H1 (cell line): ENCODE data around the gene GNGT2. TPM values are rescaled to one million over a fixed set of nuclear protein-coding genes. Genes with fewer than 3 reads are reported as not detected.

ENCODE experiments used
- CTCF ChIA-PET: fragments of 300-600 bp; sonication (Branson Sonifier 250); formaldehyde crosslinking; loops from one replicate; lab custom pipeline; 2021; ENCODE audit not compliant: partially characterized antibody; lab: Charles Lee
- POLR2A ChIA-PET: fragments of 300-600 bp; sonication (Branson Sonifier 250); formaldehyde crosslinking; loops from one replicate; lab custom pipeline; 2021; ENCODE audit warnings: inconsistent platforms; ENCODE audit not compliant: partially characterized antibody; lab: Charles Lee
- DNase-seq, 2 experiments: peaks; one replicate each; pipeline versions ENCODE4 v3.0.0 to v3.0.0-alpha.2; 2010 to 2022; ENCODE audit warnings: low spot score in 2 of 2, low read depth in 1 of 2, mixed read lengths in 1 of 2
- FAIRE-seq: peaks from 2 replicates; lab custom pipeline; 2011; peaks lifted over from hg19 to GRCh38; lab: Jason Lieb, UNC
- H2AFZ ChIP-seq: 2 replicates; pipeline ENCODE4 v1.8.1; 2012; ENCODE audit warnings: low read length, inconsistent platforms
- H2AK5ac ChIP-seq: 2 replicates; pipeline ENCODE4 v1.6.1; 2013; ENCODE audit warnings: low read depth, low read length
- H2BK120ac ChIP-seq: replicated peaks from 2 replicates; pipeline ENCODE3; 2013; ENCODE audit warnings: low read depth, low read length, inconsistent platforms
- H2BK12ac ChIP-seq: 2 replicates; pipeline ENCODE4 v1.6.1; 2013; ENCODE audit warnings: low read depth, low read length
- H2BK15ac ChIP-seq: 2 replicates; pipeline ENCODE4 v1.6.1; 2013; ENCODE audit warnings: low read length
- H2BK20ac ChIP-seq: 2 replicates; pipeline ENCODE4 v1.6.1; 2013; ENCODE audit warnings: low read length
- H2BK5ac ChIP-seq: 2 replicates; pipeline ENCODE4 v1.6.1; 2013; ENCODE audit warnings: low read depth, low read length
- H3K14ac ChIP-seq: 2 replicates; pipeline ENCODE4 v1.6.1; 2013; ENCODE audit warnings: inconsistent platforms; ENCODE audit not compliant: insufficient read length
- H3K18ac ChIP-seq: 2 replicates; pipeline ENCODE4 v1.6.1; 2013; ENCODE audit warnings: low read length; ENCODE audit errors: extremely low read depth
- H3K23ac ChIP-seq: 2 replicates; pipeline ENCODE4 v1.6.1; 2013; ENCODE audit warnings: inconsistent platforms; ENCODE audit not compliant: insufficient read length
- H3K23me2 ChIP-seq: 2 replicates; pipeline ENCODE4 v1.6.1; 2013; ENCODE audit warnings: low read depth, low read length
- H3K27ac ChIP-seq: 2 replicates; pipeline ENCODE4 v1.6.1; 2011; ENCODE audit warnings: low read depth, low read length, inconsistent platforms
- H3K27me3 ChIP-seq, 4 experiments: replicated peaks in 1 of 4; 1 replicate in 1 of 4; 2 replicates in 3 of 4; pipeline versions ENCODE4 v1.6.1 to v1.8.1; 2011 to 2013; ENCODE audit warnings: low read length in 3 of 4, mild to moderate bottlenecking in 3 of 4, inconsistent platforms in 2 of 4, mixed read lengths in 2 of 4, moderate library complexity in 1 of 4; ENCODE audit not compliant: control insufficient read depth in 3 of 4, insufficient read depth in 3 of 4; ENCODE audit errors: extremely low read depth in 1 of 4
- H3K36me3 ChIP-seq, 4 experiments: 2 replicates each; pipeline versions ENCODE4 v1.6.1 to v1.8.1; 2011 to 2013; ENCODE audit warnings: mild to moderate bottlenecking in 4 of 4, low read length in 3 of 4, moderate library complexity in 2 of 4, control low read depth in 1 of 4, inconsistent platforms in 1 of 4; ENCODE audit not compliant: insufficient read depth in 4 of 4, control insufficient read depth in 2 of 4
- H3K4ac ChIP-seq: replicated peaks from 2 replicates; pipeline ENCODE3; 2013; ENCODE audit warnings: low read length, low read depth, mixed read lengths, inconsistent platforms; ENCODE audit not compliant: insufficient read length
- H3K4me1 ChIP-seq, 4 experiments: replicated peaks in 1 of 4; 1 replicate in 1 of 4; 2 replicates in 3 of 4; pipeline versions ENCODE4 v1.6.1 to v1.8.1; 2011 to 2013; ENCODE audit warnings: low read length in 3 of 4, inconsistent platforms in 2 of 4, mixed read lengths in 1 of 4; ENCODE audit not compliant: insufficient read depth in 4 of 4, control insufficient read depth in 3 of 4
- H3K4me2 ChIP-seq, 2 experiments: 2 replicates each; pipeline versions ENCODE4 v1.6.1 to v1.8.1; 2011 to 2013; ENCODE audit warnings: low read depth in 2 of 2, low read length in 2 of 2, control low read depth in 1 of 2, inconsistent platforms in 1 of 2, mild to moderate bottlenecking in 1 of 2; ENCODE audit not compliant: insufficient read depth in 1 of 2
- H3K4me3 ChIP-seq, 4 experiments: fragments of 200-600, 300-600 bp in 1 of 4; sonication (generic), shearing (Covaris generic), sonication (Bioruptor Twin) in 1 of 4; 2 replicates each; pipeline versions ENCODE4 v1.5.1 to v1.8.1; 2011 to 2016; ENCODE audit warnings: low read length in 4 of 4, low read depth in 3 of 4, control low read depth in 2 of 4, inconsistent platforms in 2 of 4, mild to moderate bottlenecking in 2 of 4, mixed read lengths in 1 of 4, moderate library complexity in 1 of 4; ENCODE audit not compliant: insufficient read depth in 2 of 4; ENCODE audit errors: extremely low read depth in 1 of 4
- H3K56ac ChIP-seq: replicated peaks from 2 replicates; pipeline ENCODE3; 2013; ENCODE audit warnings: low read depth, mild to moderate bottlenecking, mixed read lengths, low read length, inconsistent platforms; ENCODE audit not compliant: insufficient read length
- H3K79me1 ChIP-seq: 2 replicates; pipeline ENCODE4 v1.6.1; 2013; ENCODE audit warnings: low read depth, low read length, control low read depth
- H3K79me2 ChIP-seq, 2 experiments: 2 replicates each; pipeline versions ENCODE4 v1.6.1 to v1.8.1; 2012 to 2013; ENCODE audit warnings: low read length in 2 of 2, mild to moderate bottlenecking in 2 of 2, inconsistent platforms in 1 of 2; ENCODE audit not compliant: insufficient read depth in 2 of 2, control insufficient read depth in 1 of 2
- H3K9ac ChIP-seq, 4 experiments: replicated peaks in 1 of 4; 1 replicate in 1 of 4; 2 replicates in 3 of 4; pipeline versions ENCODE4 v1.6.1 to v1.8.1; 2011 to 2013; ENCODE audit warnings: low read depth in 3 of 4, low read length in 3 of 4, control low read depth in 2 of 4, mild to moderate bottlenecking in 2 of 4, moderate library complexity in 2 of 4, inconsistent platforms in 1 of 4; ENCODE audit errors: extremely low read depth in 1 of 4
- H3K9me3 ChIP-seq, 2 experiments: 2 replicates each; pipeline versions ENCODE4 v1.6.1 to v1.8.1; 2012 to 2013; ENCODE audit warnings: mild to moderate bottlenecking in 2 of 2, moderate library complexity in 2 of 2, control low read depth in 1 of 2, inconsistent platforms in 1 of 2, low read depth in 1 of 2, low read length in 1 of 2, mixed read lengths in 1 of 2; ENCODE audit not compliant: insufficient read depth in 2 of 2
- H4K20me1 ChIP-seq, 2 experiments: replicated peaks in 1 of 2; 2 replicates each; pipeline versions ENCODE3 to v1.8.1; 2011 to 2013; ENCODE audit warnings: inconsistent platforms in 2 of 2, low read length in 2 of 2, mild to moderate bottlenecking in 1 of 2; ENCODE audit not compliant: insufficient read depth in 2 of 2, control insufficient read depth in 1 of 2
- H4K5ac ChIP-seq: 2 replicates; pipeline ENCODE4 v1.6.1; 2013; ENCODE audit warnings: low read length, low read depth, mixed read lengths, inconsistent platforms; ENCODE audit not compliant: insufficient read length
- H4K8ac ChIP-seq: 2 replicates; pipeline ENCODE4 v1.8.0; 2013; ENCODE audit warnings: mild to moderate bottlenecking, moderate library complexity, low read length, inconsistent platforms; ENCODE audit not compliant: insufficient read depth; ENCODE audit errors: extremely low read depth
- H4K91ac ChIP-seq: replicated peaks from 2 replicates; pipeline ENCODE3; 2013; ENCODE audit warnings: low read length, mixed read lengths, inconsistent platforms; ENCODE audit not compliant: insufficient read length
- CREB1 ChIP-seq: IDR thresholded peaks from 2 replicates; pipeline ENCODE4 v1.6.1; 2012; ENCODE audit warnings: inconsistent platforms
- EP300 ChIP-seq, 2 experiments: IDR thresholded peaks; 1 replicate in 1 of 2; 2 replicates in 1 of 2; pipeline ENCODE4 v1.6.1; 2011 to 2012; ENCODE audit warnings: low read depth in 2 of 2, low read length in 2 of 2, mild to moderate bottlenecking in 2 of 2, borderline replicate concordance in 1 of 2, inconsistent platforms in 1 of 2, moderate library complexity in 1 of 2
- EZH2 ChIP-seq: fragments of 200-600 bp; sonication (generic); IDR thresholded peaks from 2 replicates; pipeline ENCODE4 v1.7.1; 2012; ENCODE audit warnings: low read depth, mild to moderate bottlenecking, moderate library complexity, low read length, inconsistent platforms; ENCODE audit not compliant: severe bottlenecking
- GTF2F1 ChIP-seq: IDR thresholded peaks from 2 replicates; pipeline ENCODE4 v1.6.1; 2012; ENCODE audit warnings: low read depth, low read length, improper control_type of control experiment, borderline replicate concordance
- HDAC2 ChIP-seq, 2 experiments: fragments of 300-600 bp in 1 of 2; sonication (generic) in 1 of 2; IDR thresholded peaks; 2 replicates each; pipeline ENCODE4 v1.6.1; 2011 to 2012; ENCODE audit warnings: low read depth in 2 of 2, low read length in 2 of 2, mild to moderate bottlenecking in 2 of 2, moderate library complexity in 2 of 2, borderline replicate concordance in 1 of 2, inconsistent platforms in 1 of 2
- KDM1A ChIP-seq: fragments of 200-600, 300-600 bp; sonication (generic); IDR thresholded peaks from 2 replicates; pipeline ENCODE4 v1.7.1; 2016; ENCODE audit warnings: mild to moderate bottlenecking, low read length, borderline replicate concordance
- NANOG ChIP-seq: IDR thresholded peaks from 2 replicates; pipeline ENCODE4 v1.6.1; 2011; ENCODE audit warnings: low read length, low read depth, mild to moderate bottlenecking, inconsistent platforms; ENCODE audit not compliant: insufficient read depth, poor library complexity, severe bottlenecking
- PHF8 ChIP-seq: fragments of 200-600 bp; sonication (generic); conservative IDR thresholded peaks from 2 replicates; pipeline ENCODE4 v1.7.1; 2012; ENCODE audit warnings: low read depth, mild to moderate bottlenecking, inconsistent platforms, low read length, moderate library complexity
- POLR2AphosphoS5 ChIP-seq: IDR thresholded peaks from 2 replicates; pipeline ENCODE4 v1.6.1; 2011; ENCODE audit warnings: low read depth, low read length
- RAD21 ChIP-seq, 2 experiments: IDR thresholded peaks in 1 of 2; conservative IDR thresholded peaks in 1 of 2; 2 replicates each; pipeline ENCODE4 v1.6.1; 2011; ENCODE audit warnings: low read depth in 2 of 2, low read length in 2 of 2, improper control_type of control experiment in 1 of 2, inconsistent platforms in 1 of 2, mild to moderate bottlenecking in 1 of 2, moderate library complexity in 1 of 2
- SP4 ChIP-seq: IDR thresholded peaks from 2 replicates; pipeline ENCODE4 v1.6.1; 2012; ENCODE audit warnings: low read length, inconsistent platforms
- ZNF274 ChIP-seq: IDR thresholded peaks from 2 replicates; pipeline ENCODE4 v1.7.0; 2012; ENCODE audit warnings: low read length, borderline replicate concordance; ENCODE audit errors: extremely low read depth
- WGBS, 2 experiments: shearing (Covaris generic) in 1 of 2; methylation state at CpG; one replicate each; pipeline versions ENCODE4 v1.1.6 to v1.1.7; 2013 to 2015; ENCODE audit warnings: low lambda C conversion rate in 2 of 2, mixed read lengths in 2 of 2, inconsistent platforms in 1 of 2, low coverage in 1 of 2, missing lambda C conversion rate in 1 of 2; ENCODE audit not compliant: insufficient replicate concordance in 2 of 2, insufficient coverage in 1 of 2, insufficient read length in 1 of 2; ENCODE audit errors: extremely low coverage in 1 of 2, missing lambda C conversion rate in 1 of 2; 5-methylcytosine and 5-hydroxymethylcytosine counted together
- polyA plus RNA-seq, 7 experiments: library from polyadenylated mRNA; depleted of rRNA in 3 of 7; stranded (reverse) in 5 of 7; unstranded in 2 of 7; fragments of >200 nt in 5 of 7; fragments of 200-250 nt in 2 of 7; gene quantifications; 1 replicate in 5 of 7; 2 replicates in 1 of 7; 4 replicates in 1 of 7; pipeline versions ENCODE4 v1.2.1 to v1.2.3, GENCODE V29; 2011 to 2013; ENCODE audit warnings: missing spikeins in 2 of 7, mixed read lengths in 2 of 7
- total RNA-seq: library from RNA; stranded (reverse); fragmentation: NEBNext Ultra II Directional; extraction: Animal tissue kit (Norgen Biotek cat#: 25700); gene quantifications from 2 replicates; pipeline ENCODE4 v1.2.1, GENCODE V29; 2021

GNGT2 gene
- total and polyA plus RNA-seq, 2 of the 8 experiments (the other 6 are each of a cell fraction or from before 2014, with no cell fraction given): 1.3 to 1.4 TPM

GRCh38 chr17:49183341-49183740, 27.0 kb downstream of the GNGT2 start:
- FAIRE-seq: no peak
- POLR2A ChIA-PET: interaction anchor here (0.8 to 2.9 kb wide), 3 partner anchors 9 to 268 kb away, joined by 3 to 8 read pairs (median 3); no protein-coding TSS in a partner anchor
- no peaks in the 10 kb centered on the region for H3K36me3 ChIP-seq
- TF ChIP-seq EP300 (IDR thresholded peaks at IDR 0.05; ENCODE audit: borderline replicate concordance in 1 of 2, low read depth in 2 of 2, low read length in 2 of 2) (no peak), POLR2AphosphoS5 (no peak), GTF2F1 (no peak), NANOG (no peak), HDAC2 (IDR thresholded peaks at IDR 0.05; ENCODE audit: borderline replicate concordance in 1 of 2, low read depth in 2 of 2, low read length in 2 of 2) (no peak), PHF8 (no peak), SP4 (no peak), RAD21 (IDR thresholded peaks at IDR 0.05 in 1 of 2, conservative IDR thresholded peaks at IDR 0.05 in 1 of 2; ENCODE audit: low read depth in 2 of 2, low read length in 2 of 2) (no peak), KDM1A (no peak), EZH2 (no peak), CREB1 (no peak), ZNF274 (no peak)

More at GRCh38 chr17:49183341-49183740, 27.0 kb downstream of the GNGT2 start:
- Histone ChIP-seq H2BK15ac (no peak overlapping the region), H3K27ac (no peak overlapping the region), H2AFZ (no peak overlapping the region), H3K4ac (no peak overlapping the region), H3K4me2 (no peak overlapping the region), H3K18ac (no peak overlapping the region), H3K23me2 (no peaks in the 10 kb centered on the region), H3K14ac (no peak overlapping the region), H3K79me2 (no peaks in the 10 kb centered on the region), H3K9ac (no peak overlapping the region), H3K56ac (no peak overlapping the region), H2BK20ac (no peak overlapping the region), H3K4me3 (no peak overlapping the region), H3K27me3 (no peaks in the 10 kb centered on the region), H2BK12ac (no peak overlapping the region), H2BK120ac (no peak overlapping the region), H4K5ac (no peak overlapping the region), H3K4me1 (no peaks in the 10 kb centered on the region), H4K91ac (no peak overlapping the region), H4K20me1 (no peaks in the 10 kb centered on the region), H3K9me3 (peaks cover 0 to 7% of the 10 kb centered on the region in 2 experiments; a peak in 2 of 4 replicates), H3K23ac (no peak overlapping the region), H2AK5ac (peak overlapping the region; percentile 24; the same call in 1 of the 2 replicates), H2BK5ac (no peak overlapping the region), H4K8ac (no peak overlapping the region), H3K79me1 (no peaks in the 10 kb centered on the region)
- 73% methylated on average over 4 of the region's 5 CpGs; no CpG with 5 or more reads in 1 of the 2 experiments for WGBS, 2 experiments
- DNase-seq: no peak
- CTCF ChIA-PET: interaction anchor here (1.0 to 4.6 kb wide), 5 partner anchors 9 to 41 kb away, joined by 3 to 35 read pairs (median 5); no protein-coding TSS in a partner anchor
